KMS-11 (cell line): ENCODE data around the gene TMEM106C.

Source experiments
- H2AFZ ChIP-seq: fragments of 200-600 bp; sonication (generic); 2 replicates; pipeline ENCODE4 v1.6.1; 2016; ENCODE audit warnings: antibody characterized with exemption, mixed run types, low read depth
- H3K27ac ChIP-seq: fragments of 200-600 bp; sonication (generic); 2 replicates; pipeline ENCODE4 v1.6.1; 2016; ENCODE audit warnings: mild to moderate bottlenecking, mixed run types
- H3K27me3 ChIP-seq: fragments of 200-600 bp; sonication (generic); 2 replicates; pipeline ENCODE4 v1.6.1; 2017; ENCODE audit warnings: mild to moderate bottlenecking, low read depth, mixed run types, moderate library complexity; ENCODE audit not compliant: insufficient read depth
- H3K36me3 ChIP-seq: fragments of 200-600 bp; sonication (generic); 2 replicates; pipeline ENCODE4 v1.6.1; 2017; ENCODE audit warnings: mild to moderate bottlenecking, mixed run types; ENCODE audit not compliant: insufficient read depth
- H3K4me1 ChIP-seq: fragments of 200-600 bp; sonication (generic); 2 replicates; pipeline ENCODE4 v1.6.1; 2016; ENCODE audit warnings: mild to moderate bottlenecking, low read depth, mixed run types; ENCODE audit not compliant: poor library complexity, severe bottlenecking
- H3K4me2 ChIP-seq: fragments of 200-600 bp; sonication (generic); 2 replicates; pipeline ENCODE4 v1.7.0; 2016; ENCODE audit warnings: mild to moderate bottlenecking, mixed run types
- H3K4me3 ChIP-seq: fragments of 200-600 bp; sonication (generic); IDR thresholded peaks from 2 replicates; pipeline ENCODE4 v1.6.1; 2017; ENCODE audit warnings: low read depth, low read length, mixed read lengths; ENCODE audit not compliant: insufficient read depth
- H3K79me2 ChIP-seq: fragments of 200-600 bp; sonication (generic); 2 replicates; pipeline ENCODE4 v1.6.1; 2016; ENCODE audit warnings: low read depth, mixed run types; ENCODE audit not compliant: insufficient read depth
- H3K9ac ChIP-seq: fragments of 200-600 bp; sonication (generic); 2 replicates; pipeline ENCODE4 v1.6.1; 2016; ENCODE audit warnings: mild to moderate bottlenecking, mixed run types
- H4K20me1 ChIP-seq: fragments of 200-600 bp; sonication (generic); 2 replicates; pipeline ENCODE4 v1.6.1; 2016; ENCODE audit warnings: mild to moderate bottlenecking, mixed run types; ENCODE audit not compliant: insufficient read depth
- CTCF ChIP-seq: fragments of 200-600 bp; sonication (generic); conservative IDR thresholded peaks from 2 replicates; pipeline ENCODE4 v1.6.1; 2017; ENCODE audit warnings: low read depth, mild to moderate bottlenecking, antibody characterized with exemption, low read length, moderate library complexity, mixed read lengths

TMEM106C gene

DNA sequence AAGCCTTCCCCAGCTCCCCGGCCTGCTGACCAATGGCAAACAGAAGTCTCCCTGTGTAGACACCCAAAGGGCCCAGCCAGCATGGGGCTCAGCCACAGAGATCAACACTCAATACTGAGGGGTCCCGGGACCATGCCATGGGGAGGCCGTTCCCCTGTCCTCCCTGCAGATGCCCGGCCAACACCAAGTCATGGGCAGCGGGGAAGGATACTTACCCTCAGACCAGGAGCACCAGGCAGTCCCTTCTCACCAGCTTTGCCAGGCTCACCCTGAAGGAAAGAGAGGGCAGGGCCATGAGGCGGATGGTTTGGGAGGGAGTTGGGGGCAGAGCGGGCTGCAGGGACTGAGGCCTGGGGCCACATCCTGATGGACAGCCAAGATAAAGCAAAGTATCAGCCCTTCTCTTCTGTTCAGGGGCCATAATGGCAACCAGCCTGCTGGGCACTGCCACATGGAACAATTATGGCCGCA, 21.0 kb downstream of the TMEM106C start:
- Histone ChIP-seq H3K4me1 (peaks cover 2% of the 10 kb centered on the region), H3K4me2 (no peak overlapping the region), H3K36me3 (no peaks in the 10 kb centered on the region), H2AFZ (no peak overlapping the region), H3K4me3 (no peak overlapping the region), H4K20me1 (no peaks in the 10 kb centered on the region), H3K79me2 (no peaks in the 10 kb centered on the region), H3K27me3 (peaks cover 3% of the 10 kb centered on the region; the same call in 1 of the 2 replicates), H3K27ac (no peak overlapping the region), H3K9ac (no peak overlapping the region)
- TF ChIP-seq CTCF: no peak

DNA sequence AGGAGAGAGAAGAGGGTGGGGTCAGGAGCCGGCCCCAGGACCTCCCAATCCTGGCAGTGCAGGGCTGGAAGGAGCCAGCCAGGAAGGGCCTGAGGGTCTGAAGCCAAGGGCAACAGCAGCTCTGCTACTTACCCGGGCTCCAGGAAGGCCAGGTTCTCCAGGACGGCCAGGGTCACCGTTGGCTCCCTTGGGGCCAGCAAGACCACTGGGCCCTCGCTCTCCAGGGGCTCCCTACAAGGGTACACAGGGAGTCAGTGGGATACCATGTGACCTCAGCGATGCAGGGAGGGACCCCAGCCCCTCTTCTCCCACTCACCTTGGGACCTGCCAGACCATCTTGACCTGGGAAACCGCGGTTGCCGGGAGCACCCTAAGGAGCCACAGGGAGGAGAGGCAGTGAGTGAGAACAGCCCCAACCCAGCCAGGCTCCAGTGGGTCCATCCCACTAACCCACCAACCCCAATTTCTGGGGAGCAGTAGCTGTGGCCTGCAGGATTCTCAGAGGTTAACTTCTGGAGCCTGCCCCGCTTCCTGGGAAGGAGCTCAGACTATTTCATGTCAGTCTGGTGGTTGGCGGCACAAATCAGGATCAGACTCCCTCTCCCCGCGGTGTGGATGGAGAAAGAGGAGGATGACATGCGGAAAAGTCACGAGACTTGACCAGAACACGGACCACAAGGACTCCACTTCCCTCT, 22.3 kb downstream of the TMEM106C start:
- TF ChIP-seq CTCF: no peak
- no peaks in the 10 kb centered on the region for H3K36me3 ChIP-seq
- 0 out of 2 replicates have a peak, but pooled peaks cover 3% of the 10 kb centered on the region for H3K27me3 ChIP-seq

GRCh38 chr12:47986291-47986660, 22.9 kb downstream of the TMEM106C start:
- Histone ChIP-seq H3K27me3 (0 out of 2 replicates have a peak, but pooled peaks cover 3% of the 10 kb centered on the region), H3K9ac (no peak overlapping the region), H4K20me1 (no peaks in the 10 kb centered on the region), H3K36me3 (no peaks in the 10 kb centered on the region), H3K4me1 (peaks cover 2% of the 10 kb centered on the region), H3K27ac (no peak overlapping the region), H3K79me2 (no peaks in the 10 kb centered on the region), H3K4me2 (no peak overlapping the region), H2AFZ (no peak overlapping the region), H3K4me3 (no peak overlapping the region)
- no peak for TF ChIP-seq CTCF

More for the DNA sequence above, 22.3 kb downstream of the TMEM106C start:
- Histone ChIP-seq H2AFZ (no peak overlapping the region), H4K20me1 (no peaks in the 10 kb centered on the region), H3K79me2 (no peaks in the 10 kb centered on the region), H3K4me2 (no peak overlapping the region), H3K4me3 (no peak overlapping the region), H3K27ac (no peak overlapping the region), H3K4me1 (peaks cover 2% of the 10 kb centered on the region), H3K9ac (no peak overlapping the region)

GRCh38 chr12:47986832-47987231, 23.4 kb downstream of the TMEM106C start:
- Histone ChIP-seq H3K27me3 (0 out of 2 replicates have a peak, but pooled peaks cover 3% of the 10 kb centered on the region), H3K4me2 (no peak overlapping the region), H3K79me2 (no peaks in the 10 kb centered on the region), H3K36me3 (no peaks in the 10 kb centered on the region), H3K9ac (no peak overlapping the region), H3K4me1 (peaks cover 2% of the 10 kb centered on the region), H2AFZ (no peak overlapping the region), H4K20me1 (no peaks in the 10 kb centered on the region), H3K27ac (no peak overlapping the region), H3K4me3 (no peak overlapping the region)
- no peak for TF ChIP-seq CTCF
